ENCODE data around the gene APOM. TPM values are rescaled to one million over a fixed set of nuclear protein-coding genes. Genes with fewer than 3 reads are reported as not detected.
A peak's percentile ranks its signal among the peaks of the same experiment; 100 is the strongest.

Gene APOM
- total RNA-seq, result 0.53 TPM

DNA sequence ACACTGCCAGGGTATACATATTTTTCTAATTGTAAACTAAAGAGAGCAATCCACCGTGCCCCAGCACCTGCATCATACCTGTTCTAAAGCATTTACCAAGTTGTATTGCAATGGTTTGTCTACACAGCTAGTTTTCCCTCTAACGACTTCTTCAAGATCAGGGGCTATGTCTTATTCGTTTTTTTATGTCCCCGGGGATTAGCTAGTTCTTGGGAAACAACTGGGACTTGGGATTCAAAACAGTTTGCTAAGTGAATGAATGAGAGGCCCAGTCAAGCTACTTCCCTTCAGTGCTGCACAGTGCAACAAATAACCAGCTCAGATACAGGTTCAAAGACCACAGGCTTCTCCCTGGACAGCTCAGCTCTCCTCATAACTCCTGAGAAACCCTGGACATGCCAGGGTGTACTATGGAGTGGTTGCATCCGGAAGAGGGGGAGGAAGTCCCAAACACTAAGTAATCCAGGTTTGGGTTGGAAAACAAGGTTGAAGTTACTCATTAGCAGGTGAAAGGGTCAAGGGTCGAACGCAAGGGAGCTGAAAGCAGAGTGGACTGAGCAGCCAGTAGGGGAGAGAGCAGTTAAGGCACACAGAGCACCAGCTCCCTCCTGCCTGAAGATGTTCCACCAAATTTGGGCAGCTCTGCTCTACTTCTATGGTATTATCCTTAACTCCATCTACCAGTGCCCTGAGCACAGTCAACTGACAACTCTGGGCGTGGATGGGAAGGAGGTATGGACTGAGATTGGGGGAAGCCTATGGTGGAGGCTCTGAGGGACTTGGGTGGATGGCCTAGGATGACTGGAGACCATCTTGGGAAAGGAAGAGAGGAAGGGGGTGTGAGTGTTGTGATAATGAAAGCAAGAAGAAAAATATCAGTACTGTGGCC lies at the start of gene APOM:
Gene APOM (plus strand): TSS at position 546 of the 889 bp plus-strand sequence. CDS start 73 bp downstream, at position 619.
- ATAC-seq (no peak), DNase-seq (ENCODE audit: low spot score) (no peak)
- intact Hi-C loops (cut with DNase I), result no loop called here

DNA sequence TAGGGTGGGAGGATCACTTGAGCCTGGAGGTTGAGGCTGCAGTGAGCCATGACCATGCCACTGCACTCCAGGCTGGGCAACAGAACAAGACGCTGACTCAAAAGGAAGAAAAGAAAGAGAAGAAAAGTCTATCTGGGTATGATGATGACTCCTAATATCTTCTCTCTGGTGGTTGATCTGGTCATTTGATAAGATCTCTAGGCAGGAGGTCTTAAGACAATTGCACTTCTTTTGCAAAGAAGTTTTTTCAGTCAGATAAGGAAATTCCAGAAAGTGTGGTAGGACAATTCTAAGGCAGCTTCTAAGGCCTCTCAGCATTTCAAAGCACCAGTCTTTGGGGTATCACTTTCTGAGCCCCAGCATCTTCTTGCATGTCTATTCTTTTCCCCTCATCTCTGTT lies 48.4 kb upstream of the APOM start:
- intact Hi-C loops (cut with DNase I), result no loop called here
- DNase-seq (ENCODE audit: low spot score), result no peak
- ATAC-seq, result no peak

DNA sequence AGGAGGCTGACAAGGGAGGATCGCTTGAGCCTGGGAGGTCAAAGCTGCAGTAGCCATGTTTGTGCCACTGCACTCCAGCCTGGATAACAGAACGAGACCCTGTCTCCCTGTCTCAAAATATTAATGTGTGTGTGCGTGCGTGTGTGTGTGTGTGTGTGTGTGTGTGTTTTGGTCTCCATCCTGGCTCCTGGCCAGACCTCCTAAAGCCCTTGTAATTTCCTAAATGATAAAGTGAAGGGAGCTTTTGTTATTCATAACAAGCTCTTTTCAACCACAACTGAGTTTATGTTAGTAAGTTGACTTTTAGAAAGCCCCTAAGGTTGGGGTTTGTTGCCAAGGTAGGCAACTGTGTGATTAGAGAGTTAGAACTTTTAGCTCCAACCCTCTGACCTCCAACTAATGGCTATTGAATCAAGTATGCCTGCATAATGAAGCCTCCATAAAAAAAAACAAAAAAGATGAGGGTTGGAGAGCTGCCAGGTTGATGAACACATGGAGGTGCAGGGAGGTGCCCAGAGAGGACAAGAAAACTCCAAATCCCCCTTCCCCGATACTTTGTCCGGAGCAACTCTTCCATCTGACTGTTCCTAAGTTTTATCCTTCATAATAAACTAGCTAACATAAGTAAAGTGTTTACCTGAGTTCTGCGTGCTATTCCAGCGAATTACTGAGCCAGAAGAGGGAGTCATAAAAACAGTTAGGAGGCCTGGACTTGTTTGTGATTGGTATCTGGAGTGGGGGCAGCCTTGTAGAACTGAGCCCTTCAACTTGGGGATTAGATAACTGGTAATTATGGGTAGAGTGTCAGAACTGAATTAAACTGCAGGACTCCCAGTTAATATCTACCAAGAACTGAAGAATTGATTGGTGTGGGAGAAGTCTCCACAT lies 45.9 kb upstream of the APOM start:
- no peak for ATAC-seq
- no peak for DNase-seq (ENCODE audit: low spot score)
- intact Hi-C loops (cut with DNase I), result no loop called here

DNA sequence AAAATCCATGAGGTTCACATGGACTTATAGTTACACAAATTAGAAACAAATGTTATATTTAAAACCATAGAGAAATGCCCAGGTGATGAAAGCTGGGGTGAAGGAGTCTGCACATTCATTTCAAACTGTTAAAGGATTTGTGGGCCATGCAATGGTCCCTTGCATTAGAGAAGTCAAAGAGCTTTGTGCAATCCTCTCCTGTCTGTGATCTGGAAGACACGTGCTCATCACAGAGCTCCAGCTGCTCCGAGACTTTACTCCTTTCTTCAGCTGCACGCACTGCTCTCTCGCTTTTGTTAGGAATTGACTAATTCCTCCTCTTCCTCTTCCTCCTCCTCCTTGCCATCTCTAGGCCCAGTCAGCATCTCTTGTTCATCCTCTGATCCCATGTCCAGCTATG lies 44.7 kb upstream of the APOM start:
- intact Hi-C loops (cut with DNase I), result no loop called here
- DNase-seq (ENCODE audit: low spot score), result no peak
- ATAC-seq, result no peak

DNA sequence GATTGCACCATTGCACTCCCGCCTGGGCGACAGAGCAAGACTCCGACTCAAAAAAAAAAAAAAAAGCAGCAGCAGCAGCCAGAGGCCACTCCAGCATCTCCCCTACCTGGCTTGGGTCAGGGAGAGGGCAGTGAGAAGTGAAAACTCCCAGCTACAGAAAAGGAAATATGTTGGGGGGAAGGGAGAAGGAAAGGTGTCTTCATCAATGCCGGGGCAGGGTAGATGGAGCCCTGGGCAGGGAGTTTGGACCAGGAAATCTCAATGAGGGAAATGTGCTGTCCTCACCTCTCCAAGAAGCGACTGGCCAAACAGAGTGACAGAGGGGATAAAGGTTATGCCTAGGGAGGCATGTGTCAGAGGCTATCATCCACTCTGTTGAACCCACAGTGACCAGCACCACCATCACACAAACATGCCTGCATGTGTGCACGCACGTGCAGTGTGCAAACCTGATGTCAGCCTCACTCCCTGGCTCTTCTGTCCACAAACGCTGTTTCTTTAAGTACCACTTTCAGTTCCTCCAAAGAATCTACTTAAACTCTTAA lies 41.5 kb upstream of the APOM start:
- intact Hi-C loops (cut with DNase I), result no loop called here
- peak; percentile 29 for ATAC-seq
- DNase-seq (ENCODE audit: low spot score), result no peak

DNA sequence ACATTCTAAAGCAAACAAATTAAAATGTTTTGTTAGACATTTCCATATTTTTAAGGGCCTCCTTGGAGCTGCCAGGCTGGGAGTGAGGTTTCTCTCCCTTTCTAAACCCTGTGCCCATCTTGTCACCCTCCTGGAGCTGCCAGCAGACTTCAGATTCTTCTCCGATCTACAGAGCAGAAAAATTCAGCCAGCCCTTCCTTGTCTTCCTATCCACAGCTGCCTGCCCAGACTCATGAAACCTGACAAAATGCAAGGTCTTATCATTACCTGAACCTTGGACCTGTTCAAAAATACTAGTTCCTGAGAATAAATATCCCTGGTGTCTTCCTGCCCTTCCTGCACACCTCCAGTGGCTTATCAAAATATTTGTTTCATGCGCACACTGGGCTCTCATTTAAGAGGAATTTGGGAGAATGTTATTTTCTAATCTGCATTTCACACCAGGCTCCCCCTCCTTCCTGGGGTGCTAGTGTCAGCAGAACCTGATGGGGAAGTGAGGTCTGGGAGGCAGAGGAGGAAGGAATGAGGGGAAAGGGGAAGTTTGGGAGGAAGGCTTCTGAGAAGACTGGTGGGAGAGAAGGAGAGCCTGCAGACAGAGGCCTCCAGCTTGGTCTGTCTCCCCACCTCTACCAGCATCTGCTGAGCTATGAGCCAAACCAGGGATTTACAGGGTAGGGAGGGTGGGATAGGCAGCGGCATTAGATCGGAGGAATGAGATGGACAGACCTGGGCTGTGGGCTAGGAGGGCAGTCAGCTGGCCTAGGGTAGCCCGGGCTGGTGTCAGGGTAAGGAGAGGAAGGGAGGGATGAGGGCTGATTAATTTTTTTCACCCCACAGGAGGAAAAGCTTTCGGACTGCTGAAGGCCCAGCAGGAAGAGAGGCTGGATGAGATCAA lies 40.8 kb upstream of the APOM start, which contains the start of gene AIF1:
Gene AIF1 (plus strand): TSS at position 551 of the 895 bp plus-strand sequence. CDS start 96 bp downstream, at position 647.
- intact Hi-C loops (cut with DNase I), result no loop called here
- ATAC-seq, result no peak
- DNase-seq (ENCODE audit: low spot score), result no peak

DNA sequence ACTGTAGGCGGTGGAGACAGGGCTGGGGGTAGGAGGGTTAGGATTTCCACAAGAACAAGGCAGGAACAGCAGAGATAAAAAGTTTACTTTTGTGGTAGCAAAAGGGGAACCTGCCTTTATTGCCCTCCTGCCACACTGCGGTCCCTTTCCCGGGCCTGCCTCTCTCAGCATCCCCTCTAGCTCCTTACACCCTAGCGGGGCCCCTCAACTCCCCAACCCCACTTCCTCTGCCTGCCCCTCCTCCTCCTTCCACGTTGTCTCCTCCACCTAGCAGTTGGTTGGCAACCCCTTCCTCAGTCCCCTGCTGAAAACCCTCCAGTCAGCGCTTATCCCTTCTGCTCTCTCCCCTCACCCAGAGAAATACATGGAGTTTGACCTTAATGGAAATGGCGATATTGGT lies 39.9 kb upstream of the APOM start:
- no peak for ATAC-seq
- DNase-seq (ENCODE audit: low spot score), result no peak
- intact Hi-C loops (cut with DNase I), result no loop called here

DNA sequence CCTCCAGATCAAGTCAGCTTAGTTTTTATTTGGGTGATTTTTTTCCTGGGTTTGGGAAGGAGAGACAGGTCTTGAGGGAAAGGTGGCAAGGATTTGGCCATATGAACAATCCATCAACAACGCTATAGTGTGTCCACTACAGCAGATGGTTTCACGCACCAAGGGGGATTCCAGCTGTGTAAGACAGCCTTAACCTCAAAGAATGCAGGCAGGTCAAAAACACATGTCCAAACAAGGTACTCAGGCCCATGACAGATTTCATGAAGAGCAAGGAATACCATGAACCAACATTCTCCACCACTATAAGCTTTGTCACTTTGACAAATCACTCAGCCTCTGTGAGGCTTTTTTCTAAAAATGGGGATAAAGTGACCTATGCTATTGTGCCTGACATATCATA lies 38.7 kb upstream of the APOM start:
- intact Hi-C loops (cut with DNase I), result no loop called here
- DNase-seq (ENCODE audit: low spot score), result no peak
- ATAC-seq, result no peak

DNA sequence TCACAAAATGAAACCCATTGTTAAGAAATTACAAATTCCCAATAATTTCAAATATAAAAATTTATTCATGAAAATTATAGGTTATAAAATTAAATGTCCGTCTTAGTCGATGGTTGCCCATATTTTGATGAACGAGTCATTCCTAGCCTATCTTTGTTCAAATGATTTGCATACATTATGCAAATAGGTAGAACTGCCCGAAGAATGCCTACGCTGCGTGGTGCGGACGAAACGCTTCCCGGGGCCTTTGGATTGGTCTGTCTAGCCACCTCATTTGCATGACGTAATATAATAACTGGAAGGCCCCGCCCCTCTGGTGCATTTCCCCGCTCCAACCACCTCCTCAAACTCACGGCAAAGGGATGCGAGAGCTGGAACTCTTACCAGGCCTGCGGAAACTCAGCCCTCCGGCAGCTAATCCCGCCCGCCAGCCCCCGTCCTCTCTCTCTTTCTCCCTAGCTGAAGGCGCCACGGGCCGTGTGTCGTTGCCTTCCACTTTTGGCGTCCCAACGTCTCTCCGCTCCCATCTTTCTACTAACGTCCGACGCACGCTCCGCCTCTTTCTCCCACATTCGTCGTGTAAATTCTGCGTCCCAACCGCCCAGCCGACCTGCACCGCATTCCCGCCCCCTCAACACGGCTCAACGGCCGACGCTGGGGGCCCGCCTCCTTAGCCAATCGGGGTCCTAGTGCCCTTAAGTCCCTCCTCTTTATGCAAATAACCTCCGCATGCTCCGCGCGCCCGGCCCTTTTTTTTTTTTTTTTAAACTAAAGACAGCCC lies 35.7 kb upstream of the APOM start:
- peak; percentile 97 for ATAC-seq
- intact Hi-C loops (cut with DNase I), result no loop called here
- peak; percentile 98 for DNase-seq (ENCODE audit: low spot score)

DNA sequence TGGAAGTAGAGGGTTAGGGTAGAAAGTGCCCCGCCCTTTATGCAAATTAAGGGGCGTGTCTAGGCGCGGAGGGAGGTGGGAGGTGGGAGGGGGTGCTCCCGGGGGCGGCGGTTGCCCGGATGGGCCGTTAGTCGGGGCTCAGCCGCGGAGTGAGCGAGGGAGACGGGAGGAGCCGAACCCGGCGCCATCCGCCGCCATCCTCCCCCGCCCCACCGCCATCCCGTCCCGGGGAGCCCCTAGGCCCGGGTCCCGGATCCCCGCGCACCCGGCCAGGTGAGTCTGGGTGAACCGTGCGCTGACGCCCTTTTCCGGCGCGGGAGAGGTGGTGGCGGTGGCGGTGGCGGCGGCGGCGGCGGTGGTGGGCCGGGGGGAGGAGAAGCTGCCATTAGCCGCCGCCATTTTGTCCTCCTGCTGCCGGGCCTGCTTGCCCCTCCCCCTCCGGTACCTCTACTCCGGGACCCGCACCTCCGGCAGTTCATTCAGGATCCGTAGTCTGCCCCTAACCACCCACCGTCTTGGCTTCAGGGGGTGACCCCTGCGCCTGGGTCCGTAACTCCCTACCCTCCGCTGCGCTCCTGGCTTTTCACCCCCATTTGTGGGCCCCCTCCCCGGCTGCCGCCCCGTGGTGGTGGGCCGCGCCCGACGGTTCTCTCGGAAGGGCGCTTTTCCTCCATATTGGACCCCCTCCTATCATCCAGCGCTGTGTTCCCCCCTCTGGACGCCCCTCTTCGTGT lies 34.9 kb upstream of the APOM start, which contains the start of gene PRRC2A:
Gene PRRC2A (plus strand): TSS at position 130 of the 734 bp plus-strand sequence. CDS start 2,075 bp downstream, outside the sequence.
- intact Hi-C loops (cut with DNase I), result no loop called here
- ATAC-seq, result peak; percentile 33
- DNase-seq (ENCODE audit: low spot score), result peak; percentile 97

DNA sequence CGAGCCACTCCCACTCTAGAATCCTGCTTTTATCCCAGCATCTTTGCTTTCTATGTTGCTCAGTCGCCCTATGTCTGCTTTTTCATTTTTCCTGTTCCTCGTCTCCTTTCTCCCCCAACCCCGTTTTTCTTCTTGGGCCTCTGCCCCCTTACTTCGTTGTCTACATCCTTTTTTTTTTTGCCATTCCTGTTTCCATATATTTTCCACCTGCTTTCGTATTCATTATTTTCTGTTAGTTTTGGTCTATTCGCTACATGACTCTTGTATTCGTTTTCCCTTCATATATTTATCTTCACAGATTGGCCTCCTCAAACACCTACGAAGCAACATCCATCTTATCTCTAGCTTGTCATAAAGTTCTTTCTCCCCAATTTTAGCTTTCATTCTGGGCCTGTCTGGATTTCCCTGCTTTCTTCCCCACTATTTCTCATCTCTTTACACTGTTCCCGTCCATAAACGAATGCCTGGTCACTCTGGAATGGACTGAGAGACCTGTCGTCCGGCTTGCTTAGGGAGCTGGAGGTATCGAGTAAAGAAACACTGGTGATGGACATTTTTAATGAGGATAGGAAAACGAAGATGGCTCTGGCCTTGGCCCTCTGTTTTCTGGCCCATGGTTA lies 34.3 kb upstream of the APOM start:
- DNase-seq (ENCODE audit: low spot score) (no peak), ATAC-seq (no peak)
- intact Hi-C loops (cut with DNase I), result no loop called here

DNA sequence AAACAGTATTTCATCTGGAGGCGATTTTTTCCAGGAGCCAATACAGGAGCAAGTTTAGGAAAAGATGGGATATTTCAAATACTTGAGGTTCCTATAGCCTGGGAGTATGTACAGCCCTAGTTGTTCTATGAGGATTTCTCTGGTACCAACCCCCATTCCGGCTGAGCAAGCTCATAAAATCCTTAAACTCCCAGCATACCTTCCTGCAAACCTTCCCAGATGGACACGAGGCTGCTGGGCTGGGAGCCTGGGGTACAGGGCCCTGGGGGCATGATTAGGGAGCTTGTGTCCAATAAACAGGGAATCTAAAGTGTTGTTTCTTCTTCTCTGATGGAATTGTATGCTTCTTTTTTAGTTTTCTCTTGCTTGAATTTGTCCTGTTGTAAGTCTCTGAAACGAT lies 33.7 kb upstream of the APOM start:
- DNase-seq (ENCODE audit: low spot score), result no peak
- no peak for ATAC-seq
- intact Hi-C loops (cut with DNase I), result no loop called here

DNA sequence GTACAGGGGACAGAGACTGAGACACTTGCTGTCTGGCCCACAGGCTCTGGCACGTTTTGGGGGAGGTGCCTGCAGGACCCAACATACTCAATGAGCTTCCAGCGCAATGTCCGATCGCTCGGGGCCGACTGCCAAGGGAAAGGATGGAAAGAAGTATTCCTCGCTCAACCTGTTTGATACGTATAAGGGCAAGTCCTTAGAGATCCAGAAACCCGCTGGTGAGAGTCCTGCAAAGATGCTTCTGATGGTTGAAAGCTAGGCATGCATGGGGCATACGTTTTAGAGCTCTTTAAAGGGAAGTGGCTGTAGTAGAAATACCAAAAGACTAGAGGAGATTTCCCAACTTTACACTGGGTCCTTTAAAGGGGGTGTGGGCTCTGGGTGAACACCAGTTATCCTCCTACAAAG lies 33.0 kb upstream of the APOM start:
- DNase-seq (ENCODE audit: low spot score), result no peak
- no peak for ATAC-seq
- intact Hi-C loops (cut with DNase I), result no loop called here

DNA sequence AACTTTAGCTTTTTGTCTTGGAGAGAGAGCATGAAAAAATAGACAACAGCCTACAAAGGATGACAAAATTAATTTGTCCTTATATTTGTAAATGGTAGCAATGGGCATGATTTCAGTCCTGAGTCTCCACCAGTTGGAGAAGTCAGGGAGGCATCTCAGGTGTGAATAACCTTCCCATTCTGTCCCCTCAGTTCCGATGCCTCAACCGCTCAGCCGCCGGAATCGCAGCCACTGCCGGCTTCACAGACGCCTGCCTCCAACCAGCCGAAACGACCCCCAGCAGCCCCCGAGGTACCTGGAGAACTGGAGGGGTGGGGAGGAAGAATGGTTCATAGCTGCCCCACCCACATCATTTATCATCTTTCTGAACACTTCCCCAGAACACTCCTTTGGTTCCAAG lies 31.6 kb upstream of the APOM start:
- ATAC-seq, result no peak
- no peak for DNase-seq (ENCODE audit: low spot score)
- intact Hi-C loops (cut with DNase I), result no loop called here

DNA sequence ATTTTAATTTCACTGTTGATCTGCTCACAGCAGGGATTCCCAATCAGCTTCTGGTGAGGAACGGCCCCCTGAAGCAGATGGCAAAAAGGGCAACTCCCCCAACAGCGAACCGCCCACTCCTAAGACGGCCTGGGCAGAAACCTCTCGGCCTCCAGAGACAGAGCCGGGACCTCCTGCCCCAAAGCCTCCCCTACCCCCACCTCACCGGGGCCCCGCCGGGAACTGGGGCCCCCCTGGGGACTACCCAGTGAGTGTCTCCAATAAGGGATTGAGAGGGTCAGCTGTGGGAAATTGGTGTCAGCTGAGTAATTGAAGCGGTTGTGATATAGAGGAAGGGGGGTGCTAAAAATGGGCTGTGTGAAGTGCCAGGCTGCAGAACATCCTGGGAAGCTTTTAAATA lies 28.7 kb upstream of the APOM start:
- intact Hi-C loops (cut with DNase I), result no loop called here
- DNase-seq (ENCODE audit: low spot score) (no peak), ATAC-seq (no peak)

DNA sequence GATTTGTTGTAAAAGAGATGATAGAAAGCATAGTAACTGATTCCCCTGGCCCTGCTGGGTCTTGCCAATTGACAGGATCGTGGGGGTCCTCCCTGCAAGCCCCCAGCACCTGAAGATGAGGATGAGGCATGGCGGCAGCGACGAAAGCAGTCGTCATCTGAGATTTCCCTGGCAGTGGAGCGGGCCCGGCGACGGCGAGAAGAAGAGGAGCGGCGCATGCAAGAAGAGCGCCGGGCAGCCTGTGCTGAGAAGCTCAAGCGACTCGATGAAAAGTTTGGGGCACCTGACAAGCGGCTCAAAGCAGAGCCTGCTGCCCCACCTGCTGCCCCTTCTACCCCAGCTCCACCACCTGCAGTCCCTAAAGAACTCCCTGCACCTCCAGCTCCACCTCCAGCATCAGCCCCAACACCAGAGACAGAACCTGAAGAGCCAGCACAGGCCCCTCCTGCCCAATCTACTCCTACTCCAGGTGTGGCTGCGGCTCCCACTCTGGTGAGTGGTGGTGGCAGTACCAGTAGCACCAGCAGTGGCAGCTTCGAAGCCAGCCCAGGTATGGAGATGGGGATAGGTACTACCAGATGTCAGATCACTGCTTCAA lies 27.9 kb upstream of the APOM start:
- ATAC-seq, result no peak
- DNase-seq (ENCODE audit: low spot score), result no peak
- intact Hi-C loops (cut with DNase I), result no loop called here

Data from sciatic nerve (tissue), 2 donors.